ENCODE results near the gene FGFR2. TPM values are rescaled to one million over a fixed set of nuclear protein-coding genes. Genes with fewer than 3 reads are reported as not detected.

FGFR2 gene
- total RNA-seq, 2 experiments from 2014 or later: 0.10 to 0.30 TPM

DNA sequence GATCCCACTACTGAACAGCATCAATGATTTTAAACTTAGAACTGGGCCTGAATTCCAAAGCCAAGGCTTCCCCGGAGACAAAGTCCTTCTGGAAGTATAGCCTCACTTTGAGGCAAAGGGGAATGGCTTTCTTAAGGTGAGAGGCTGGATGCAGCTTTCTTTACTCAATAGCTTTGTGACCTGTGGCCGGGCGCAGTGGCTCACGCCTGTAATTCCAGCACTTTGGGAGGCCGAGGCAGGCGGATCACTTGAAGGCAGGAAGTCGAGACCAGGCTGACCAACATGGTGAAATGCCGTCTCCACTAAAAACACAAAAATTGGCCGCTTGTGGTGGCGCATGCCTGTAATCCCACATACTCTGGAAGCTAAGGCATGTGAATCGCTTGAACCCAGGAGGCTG is 3.2 kb upstream of the FGFR2 start:
- Mint-ChIP-seq H3K4me3 (no peak overlapping the region), H3K36me3 (ENCODE audit: low read depth) (peaks cover 3% of the 10 kb centered on the region), H3K27ac (no peak overlapping the region), H3K4me1 (peaks cover 8% of the 10 kb centered on the region), H3K27me3 (peaks cover 36% of the 10 kb centered on the region), H3K9me3 (no peaks in the 10 kb centered on the region)
- ChIA-PET POLR2A (no interaction called here), CTCF (no interaction called here)
- no peak for DNase-seq

DNA sequence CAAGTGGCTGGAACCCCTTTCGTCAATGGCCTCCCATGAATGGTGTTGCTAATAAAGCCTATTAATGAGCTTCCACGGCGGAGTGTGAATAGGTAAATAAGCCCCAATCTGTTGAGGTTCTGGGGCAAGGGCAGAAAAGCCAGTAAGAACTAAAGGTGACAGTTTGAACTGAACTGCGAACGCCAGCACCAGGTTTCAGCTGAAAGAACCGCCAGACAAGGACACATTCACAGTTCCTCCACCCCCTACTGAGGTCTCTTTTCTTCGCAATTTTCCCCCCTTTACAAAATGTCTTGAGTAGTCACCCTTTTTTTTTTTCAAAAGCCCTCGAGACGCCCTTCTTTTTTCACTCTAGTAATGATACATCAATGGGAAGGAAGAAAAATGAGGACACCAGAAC is 2.4 kb upstream of the FGFR2 start:
- no peaks in the 10 kb centered on the region for H3K9me3 Mint-ChIP-seq
- peaks cover 8% of the 10 kb centered on the region for H3K4me1 Mint-ChIP-seq
- H3K4me3 Mint-ChIP-seq: no peak overlapping the region
- H3K27me3 Mint-ChIP-seq: peaks cover 44% of the 10 kb centered on the region
- H3K27ac Mint-ChIP-seq: no peak overlapping the region
- ChIA-PET POLR2A (no interaction called here), CTCF (no interaction called here)
- no peak for DNase-seq
- H3K36me3 Mint-ChIP-seq (ENCODE audit: low read depth): peaks cover 3% of the 10 kb centered on the region

DNA sequence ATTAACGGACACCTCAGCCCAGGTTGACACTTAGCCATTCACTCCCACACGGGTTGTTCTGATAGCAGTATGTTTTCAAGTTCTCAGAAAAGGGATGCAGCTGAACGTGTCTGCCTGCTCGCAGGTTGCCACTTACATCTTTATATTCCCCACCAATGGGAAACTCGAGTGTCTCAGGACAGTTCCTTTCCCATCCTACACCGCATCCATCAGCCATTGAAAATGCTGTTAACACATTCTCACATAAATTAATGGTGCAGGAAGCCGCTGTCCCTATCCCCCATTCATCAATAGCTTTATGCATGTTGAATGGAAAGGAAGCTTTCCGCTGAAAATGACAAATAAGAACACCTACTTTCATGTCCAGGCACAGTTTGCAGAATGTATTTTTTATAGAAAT is 1.7 kb upstream of the FGFR2 start:
- H3K9me3 Mint-ChIP-seq: no peaks in the 10 kb centered on the region
- no peak overlapping the region for H3K27ac Mint-ChIP-seq
- H3K4me3 Mint-ChIP-seq: no peak overlapping the region
- DNase-seq: no peak
- peaks cover 49% of the 10 kb centered on the region for H3K27me3 Mint-ChIP-seq
- H3K4me1 Mint-ChIP-seq: peaks cover 8% of the 10 kb centered on the region
- peaks cover 3% of the 10 kb centered on the region for H3K36me3 Mint-ChIP-seq (ENCODE audit: low read depth)
- ChIA-PET CTCF (interaction anchor here (1.1 kb wide), 1 partner anchor 651 kb away, joined by 3 read pairs; no protein-coding TSS in a partner anchor), POLR2A (no interaction called here)

DNA sequence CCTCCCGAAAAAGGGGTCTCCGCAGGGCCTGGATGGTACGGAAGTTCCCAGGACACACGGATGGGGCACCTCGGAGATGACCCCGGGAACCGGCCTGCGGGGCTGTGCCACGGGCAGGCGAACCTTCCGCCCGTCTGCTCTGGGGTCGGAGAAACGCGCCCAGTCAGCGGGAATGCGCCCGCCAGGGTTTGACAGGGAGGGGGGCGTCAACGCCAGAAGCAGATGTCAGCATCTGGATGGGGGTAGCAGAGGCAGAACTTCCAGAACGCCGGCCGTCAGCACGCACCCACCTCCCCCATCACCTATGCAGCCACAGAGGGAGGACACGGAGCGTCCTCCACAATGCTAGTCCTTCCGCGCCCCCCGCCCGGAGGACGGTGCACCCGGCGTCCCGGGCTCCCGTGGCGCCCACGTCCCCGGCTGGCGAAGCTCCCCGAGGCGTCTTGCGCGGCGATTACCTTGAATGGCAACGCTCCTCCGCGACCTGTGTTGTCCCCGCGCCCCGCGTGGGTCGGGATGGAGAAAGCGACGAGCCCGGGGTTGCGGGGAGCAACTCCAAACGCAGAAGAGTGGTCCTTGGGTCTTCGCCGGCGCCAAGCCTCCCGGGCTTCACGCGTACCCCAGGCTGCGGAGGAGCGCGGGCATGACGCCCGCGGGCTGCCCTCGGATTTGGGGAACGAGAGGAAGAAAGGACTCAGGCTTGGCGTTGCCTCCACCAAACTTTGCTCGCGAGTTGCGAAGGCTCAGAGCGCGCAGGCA is 561 bp downstream of the FGFR2 start:
- Mint-ChIP-seq H3K9me3 (no peaks in the 10 kb centered on the region), H3K36me3 (ENCODE audit: low read depth) (peaks cover 3% of the 10 kb centered on the region), H3K4me1 (peaks cover 8% of the 10 kb centered on the region), H3K27me3 (peaks cover 50% of the 10 kb centered on the region), H3K27ac (no peak overlapping the region), H3K4me3 (no peak overlapping the region)
- no peak for DNase-seq
- CTCF ChIA-PET: no interaction called here
- POLR2A ChIA-PET: no interaction called here

DNA sequence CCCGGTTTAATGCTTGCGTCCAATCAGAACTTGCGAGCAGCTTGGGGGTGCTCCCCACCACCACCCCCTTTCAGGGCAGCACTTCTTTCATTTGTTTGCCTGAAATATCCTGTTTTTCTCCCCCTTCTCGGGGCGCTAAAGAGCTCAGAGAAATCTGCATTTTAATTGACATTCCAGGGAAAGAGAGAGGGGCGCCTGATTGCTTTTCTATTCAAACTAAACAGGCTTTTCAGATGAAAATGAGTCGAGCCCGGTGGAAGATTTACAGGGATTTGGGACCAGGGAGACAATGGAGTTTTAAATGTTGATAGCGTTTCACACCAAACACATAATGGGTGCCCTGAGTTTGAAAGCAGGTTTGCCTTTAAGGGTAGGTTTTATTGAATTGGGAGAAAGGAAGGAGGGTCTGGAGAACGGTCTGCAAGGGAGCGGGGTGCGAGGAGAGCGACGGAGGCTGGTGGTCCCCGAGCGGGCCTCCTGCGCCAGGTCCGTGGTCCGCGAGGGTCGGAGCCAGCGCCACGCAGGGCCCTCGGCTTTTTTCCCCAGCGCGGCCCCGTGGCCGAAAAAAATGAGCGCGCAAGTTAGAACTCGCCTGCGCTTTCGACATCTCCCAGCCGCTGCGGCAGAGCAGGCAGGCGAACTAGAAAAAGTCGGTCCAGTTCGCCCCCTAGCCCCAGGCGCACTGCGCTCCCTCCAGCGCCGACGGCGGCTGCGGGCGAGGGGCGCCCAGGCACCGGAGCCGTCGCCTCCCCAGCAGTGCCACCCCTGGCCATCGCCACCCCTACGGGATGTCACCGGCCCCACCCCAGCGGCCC is 1.3 kb downstream of the FGFR2 start:
- CTCF ChIA-PET: no interaction called here
- H3K27ac Mint-ChIP-seq: no peak overlapping the region
- no peaks in the 10 kb centered on the region for H3K9me3 Mint-ChIP-seq
- no peak for DNase-seq
- POLR2A ChIA-PET: no interaction called here
- H3K4me3 Mint-ChIP-seq: peak overlapping the region; percentile 32
- peaks cover 8% of the 10 kb centered on the region for H3K4me1 Mint-ChIP-seq
- peaks cover 50% of the 10 kb centered on the region for H3K27me3 Mint-ChIP-seq
- H3K36me3 Mint-ChIP-seq (ENCODE audit: low read depth): peaks cover 3% of the 10 kb centered on the region

DNA sequence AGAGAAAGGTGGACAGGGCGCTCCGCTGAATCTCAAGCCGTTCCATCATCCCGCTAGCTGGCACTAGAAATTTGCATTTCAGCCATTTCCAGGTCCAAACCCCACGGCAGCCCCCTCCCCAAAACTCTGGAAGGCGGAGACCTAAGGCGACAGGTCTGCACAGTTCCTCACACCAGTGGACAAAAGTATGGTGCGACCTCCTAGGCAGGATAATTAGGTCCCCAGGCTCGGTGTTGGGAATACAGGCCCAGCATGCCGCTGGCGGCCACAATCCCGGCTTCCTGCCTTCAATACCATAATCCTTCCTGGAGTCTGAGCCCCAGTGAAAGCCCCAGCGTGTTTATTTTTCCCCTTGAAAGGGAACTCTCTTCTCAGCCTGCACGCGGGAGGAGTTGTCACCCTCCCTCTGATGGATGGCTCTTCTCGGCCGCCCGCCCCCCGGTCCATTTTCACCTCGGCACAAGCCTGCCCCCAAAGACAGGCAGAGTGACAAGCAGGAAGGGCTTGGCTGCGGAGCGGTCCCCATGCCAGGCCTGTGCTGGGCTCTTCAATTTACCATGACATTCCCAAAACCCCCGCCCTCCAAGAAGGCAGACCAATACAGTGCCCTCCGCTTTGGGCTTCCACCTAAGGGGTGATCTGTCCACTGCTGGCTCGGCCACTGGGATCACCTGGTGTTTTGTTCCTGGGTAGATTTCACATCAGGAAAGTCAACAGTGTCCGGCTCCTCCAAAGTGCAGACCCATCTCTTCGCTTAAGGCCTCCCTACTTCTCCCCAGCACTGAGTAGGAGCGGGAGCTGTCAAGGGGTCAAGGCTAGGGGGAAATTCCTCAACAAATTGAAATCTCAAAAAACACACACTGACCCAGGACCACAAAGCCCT is 2.2 kb downstream of the FGFR2 start:
- Mint-ChIP-seq H3K4me1 (peaks cover 8% of the 10 kb centered on the region), H3K27ac (no peak overlapping the region), H3K4me3 (no peak overlapping the region), H3K9me3 (no peaks in the 10 kb centered on the region), H3K27me3 (peaks cover 44% of the 10 kb centered on the region), H3K36me3 (ENCODE audit: low read depth) (peaks cover 3% of the 10 kb centered on the region)
- ChIA-PET POLR2A (no interaction called here), CTCF (no interaction called here)
- DNase-seq: no peak

DNA sequence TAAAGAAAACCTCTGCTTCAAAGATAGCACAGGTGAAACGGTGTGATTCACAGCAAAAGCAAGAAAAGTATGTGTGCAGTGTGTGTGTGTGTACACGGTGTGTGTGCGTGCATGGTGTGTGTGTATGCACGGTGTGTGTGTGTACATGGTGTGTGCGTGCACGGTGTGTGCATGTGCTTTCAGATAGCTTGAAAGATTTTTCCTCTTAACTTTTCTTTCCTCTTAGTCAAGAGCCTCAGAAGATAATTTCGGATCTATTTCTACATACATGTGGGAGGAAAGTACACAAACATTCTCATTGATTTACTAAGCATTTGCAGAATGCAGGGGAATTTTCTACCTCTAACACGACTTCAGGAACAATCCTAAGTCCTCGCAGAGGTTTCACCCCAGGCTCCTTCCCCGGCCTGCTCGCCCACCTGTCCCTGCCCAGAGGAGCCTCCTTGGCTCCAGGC is 2.9 kb downstream of the FGFR2 start:
- no peaks in the 10 kb centered on the region for H3K9me3 Mint-ChIP-seq
- H3K27me3 Mint-ChIP-seq: peaks cover 38% of the 10 kb centered on the region
- H3K4me3 Mint-ChIP-seq: no peak overlapping the region
- H3K27ac Mint-ChIP-seq: no peak overlapping the region
- no peak for DNase-seq
- H3K36me3 Mint-ChIP-seq (ENCODE audit: low read depth): peaks cover 3% of the 10 kb centered on the region
- POLR2A ChIA-PET: no interaction called here
- H3K4me1 Mint-ChIP-seq: peaks cover 8% of the 10 kb centered on the region
- CTCF ChIA-PET: no interaction called here

DNA sequence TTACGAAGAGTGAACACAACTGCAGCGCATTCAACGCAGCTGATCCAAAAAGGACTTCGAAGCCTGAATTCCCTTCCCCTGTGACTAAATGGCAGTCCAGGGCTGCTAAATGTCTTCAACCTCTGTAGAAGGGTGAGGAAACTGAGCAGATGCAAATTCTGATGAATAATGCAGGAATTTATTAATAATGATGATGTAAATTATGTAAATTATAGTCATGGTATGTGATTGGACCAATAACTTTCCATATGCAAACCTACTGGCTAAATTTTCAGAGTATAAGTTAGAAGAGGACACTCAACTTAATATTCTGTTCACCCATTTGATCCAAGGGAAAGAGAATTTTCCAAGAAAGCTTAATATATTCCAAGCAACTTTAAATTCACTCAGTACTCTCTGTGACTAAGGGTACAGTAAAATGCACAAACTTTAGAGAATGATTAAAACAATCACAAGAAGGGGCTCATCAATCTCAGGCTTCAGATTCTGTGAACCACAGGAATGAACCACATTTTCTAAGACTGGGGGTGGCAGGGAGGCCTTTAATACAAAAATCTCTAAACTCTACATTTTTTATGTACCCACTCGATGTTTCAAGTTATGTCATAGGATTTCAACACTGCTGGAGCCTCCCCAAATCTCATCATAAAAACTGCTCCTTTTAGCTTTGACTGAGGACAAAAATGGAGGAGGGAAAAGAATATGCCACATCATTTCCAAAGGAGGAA is 3.5 kb downstream of the FGFR2 start:
- peaks cover 3% of the 10 kb centered on the region for H3K36me3 Mint-ChIP-seq (ENCODE audit: low read depth)
- POLR2A ChIA-PET: no interaction called here
- no peak for DNase-seq
- peaks cover 8% of the 10 kb centered on the region for H3K4me1 Mint-ChIP-seq
- H3K27me3 Mint-ChIP-seq: peaks cover 32% of the 10 kb centered on the region
- H3K9me3 Mint-ChIP-seq: no peaks in the 10 kb centered on the region
- CTCF ChIA-PET: no interaction called here
- no peak overlapping the region for H3K27ac Mint-ChIP-seq
- H3K4me3 Mint-ChIP-seq: no peak overlapping the region

DNA sequence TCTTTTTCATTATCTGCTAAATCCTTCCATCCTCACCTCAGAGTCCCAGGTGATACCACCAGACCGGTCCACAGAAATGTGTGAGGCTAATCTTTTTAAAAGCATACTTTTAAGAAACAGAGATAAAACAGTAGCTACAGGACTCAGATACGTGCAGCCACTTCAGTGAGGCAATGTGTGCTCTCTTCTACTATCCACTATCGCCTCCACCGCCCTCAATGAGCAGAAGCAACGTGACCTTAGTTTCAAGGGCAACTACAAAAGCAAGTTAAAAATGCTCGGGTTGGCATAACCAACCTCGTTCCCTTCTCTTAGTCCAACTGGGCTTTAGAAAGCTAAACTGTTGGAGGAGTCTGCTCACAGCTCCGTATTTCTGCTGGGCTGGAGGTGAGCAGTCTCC is 4.2 kb downstream of the FGFR2 start:
- ChIA-PET CTCF (no interaction called here), POLR2A (no interaction called here)
- Mint-ChIP-seq H3K4me3 (no peak overlapping the region), H3K27ac (no peak overlapping the region), H3K4me1 (peaks cover 6% of the 10 kb centered on the region), H3K9me3 (no peaks in the 10 kb centered on the region), H3K36me3 (ENCODE audit: low read depth) (peaks cover 3% of the 10 kb centered on the region), H3K27me3 (peaks cover 25% of the 10 kb centered on the region)
- no peak for DNase-seq

DNA sequence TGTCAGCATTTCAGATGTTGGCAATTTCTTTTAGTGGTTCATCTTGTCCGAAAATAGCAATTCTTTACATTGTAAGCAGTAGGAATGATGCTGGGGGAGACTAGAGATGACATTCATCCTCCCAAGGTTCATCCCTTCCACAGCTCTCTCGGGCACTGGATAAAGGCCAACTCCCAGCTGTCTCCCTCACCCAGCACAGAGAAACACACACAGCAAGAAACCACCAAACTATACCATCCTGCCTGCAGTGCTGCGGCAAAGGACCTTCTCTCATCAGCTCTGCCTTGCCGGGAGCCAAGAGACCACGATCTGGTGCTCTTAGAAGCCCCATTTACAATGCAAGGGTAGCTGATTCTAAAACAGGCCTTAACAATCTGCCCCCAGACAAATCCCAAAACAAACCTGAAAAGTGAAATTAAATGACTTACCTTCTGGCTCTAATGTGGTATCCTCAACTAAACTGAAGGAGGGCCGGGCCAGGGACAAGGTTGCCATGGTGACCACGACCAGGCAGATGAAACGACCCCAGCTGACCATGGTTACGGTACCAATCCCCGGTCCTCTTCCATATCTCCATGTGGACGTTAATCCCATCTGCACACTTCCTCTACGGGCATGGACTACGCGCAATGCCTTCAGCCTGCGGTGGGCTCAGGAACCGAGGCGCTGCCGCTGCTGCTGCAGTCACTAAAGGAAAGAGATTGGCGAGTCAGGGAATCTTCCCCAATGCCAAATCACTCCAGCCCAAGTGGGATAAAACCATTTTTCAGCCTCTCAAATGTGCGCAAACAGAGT is 4.8 kb downstream of the FGFR2 start:
- peaks cover 20% of the 10 kb centered on the region for H3K27me3 Mint-ChIP-seq
- peaks cover 3% of the 10 kb centered on the region for H3K36me3 Mint-ChIP-seq (ENCODE audit: low read depth)
- H3K4me1 Mint-ChIP-seq: peaks cover 3% of the 10 kb centered on the region
- ChIA-PET POLR2A (no interaction called here), CTCF (no interaction called here)
- H3K4me3 Mint-ChIP-seq: no peak overlapping the region
- no peaks in the 10 kb centered on the region for H3K9me3 Mint-ChIP-seq
- H3K27ac Mint-ChIP-seq: no peak overlapping the region
- DNase-seq: no peak

DNA sequence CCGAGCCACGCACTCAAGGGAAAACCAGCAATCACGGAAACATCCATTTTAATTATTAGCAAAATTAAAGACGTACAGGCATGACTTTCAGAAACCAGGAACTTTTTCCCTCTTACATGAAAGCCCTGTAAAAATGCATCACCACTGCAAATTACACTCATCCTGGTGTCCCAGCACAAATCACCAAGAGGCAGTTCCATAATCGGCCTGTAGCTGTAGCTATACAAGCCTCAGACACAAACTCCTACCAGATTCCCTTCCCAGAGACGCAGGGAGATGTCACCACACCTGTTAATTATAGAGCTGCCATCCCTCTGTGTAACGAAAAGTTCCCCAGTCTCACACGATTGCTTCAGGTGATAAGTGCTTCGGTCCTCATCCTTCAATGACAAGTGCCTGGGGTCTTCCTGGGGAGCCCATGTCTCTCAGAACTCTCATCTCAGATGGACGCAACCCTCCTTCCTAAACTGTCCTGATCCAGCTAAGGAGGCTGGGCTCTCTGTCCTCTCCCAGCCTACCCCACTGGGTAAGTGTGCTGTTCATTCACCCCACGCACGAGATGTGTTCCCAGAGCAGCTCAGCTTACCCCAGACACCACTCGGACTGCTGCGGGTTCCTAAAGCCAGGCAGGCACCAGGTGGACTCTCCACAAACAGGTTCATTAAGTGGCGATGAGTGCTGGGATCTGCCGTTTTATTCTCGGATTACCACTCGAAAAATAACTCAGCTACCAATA is 5.9 kb downstream of the FGFR2 start:
- no peak for DNase-seq
- Mint-ChIP-seq H3K4me3 (no peak overlapping the region), H3K27ac (no peak overlapping the region), H3K9me3 (no peaks in the 10 kb centered on the region), H3K27me3 (peaks cover 20% of the 10 kb centered on the region), H3K36me3 (ENCODE audit: low read depth) (peaks cover 3% of the 10 kb centered on the region), H3K4me1 (peaks cover 3% of the 10 kb centered on the region)
- POLR2A ChIA-PET: no interaction called here
- CTCF ChIA-PET: no interaction called here

DNA sequence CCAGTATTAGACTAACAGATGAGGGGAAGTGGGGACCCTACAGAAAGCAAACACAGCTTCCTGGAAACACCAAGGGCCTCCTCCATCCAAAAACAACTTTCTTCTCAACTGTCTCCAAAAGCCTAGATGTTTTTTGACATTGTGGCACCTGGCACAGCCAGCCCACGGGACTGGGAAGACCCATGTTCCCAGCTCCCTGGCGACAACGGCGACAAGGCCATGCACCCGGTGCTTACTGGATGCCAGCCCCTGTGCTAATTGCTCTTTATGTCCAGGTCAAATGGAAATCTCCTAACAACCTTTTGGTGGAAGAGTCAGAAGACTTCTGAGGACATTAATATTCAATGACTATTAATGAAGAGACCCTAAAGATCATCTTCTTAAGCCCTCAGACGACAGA is 7.1 kb downstream of the FGFR2 start:
- H3K9me3 Mint-ChIP-seq: no peaks in the 10 kb centered on the region
- POLR2A ChIA-PET: no interaction called here
- no peaks in the 10 kb centered on the region for H3K36me3 Mint-ChIP-seq (ENCODE audit: low read depth)

More for the DNA sequence above, 7.1 kb downstream of the FGFR2 start:
- Mint-ChIP-seq H3K4me1 (no peaks in the 10 kb centered on the region), H3K27ac (no peak overlapping the region), H3K27me3 (peaks cover 13% of the 10 kb centered on the region), H3K4me3 (no peak overlapping the region)
- no peak for DNase-seq
- CTCF ChIA-PET: no interaction called here

All from activated CD4-positive, alpha-beta memory T cell treated with anti-CD3 and anti-CD28 coated beads, Interleukin-2, amount 10 ng/mL, durations not matched to agents 7 days and 5 days (primary cell).